Heart right ventricle (tissue), 16 donors: ENCODE data around the gene IL20. TPM values are rescaled to one million over a fixed set of nuclear protein-coding genes. Genes with fewer than 3 reads are reported as not detected.

Experiments
- ATAC-seq, 8 donors: fragments of 200-7000 bp; cut with Tn5 transposase; one replicate each; pipeline ENCODE4 v1.9.1; 2020; ENCODE audit warnings: mild to moderate bottlenecking in 8 of 8, moderate library complexity in 8 of 8, moderate number of reproducible peaks in 1 of 8
- DNase-seq, 2 donors: peaks; one replicate each; pipeline ENCODE4 v3.0.0-alpha.2; 2020
- H3K27ac ChIP-seq, 10 donors: fragments of 200-600 bp; sonication (generic) in 2 of 10; one replicate each; pipeline versions ENCODE4 v1.5.0 to v1.8.0; 2020 to 2022; ENCODE audit warnings: mild to moderate bottlenecking in 3 of 10
- H3K27me3 ChIP-seq, 7 donors: fragments of 200-600 bp; one replicate each; pipeline ENCODE4 v1.8.0; 2021 to 2022; ENCODE audit warnings: mild to moderate bottlenecking in 2 of 7
- H3K36me3 ChIP-seq, 9 donors: fragments of 200-600 bp; sonication (generic) in 1 of 9; one replicate each; pipeline versions ENCODE4 v1.5.0 to v1.8.0; 2020 to 2022; ENCODE audit warnings: mild to moderate bottlenecking in 2 of 9
- H3K4me1 ChIP-seq, 9 donors: fragments of 200-600 bp; sonication (generic) in 1 of 9; one replicate each; pipeline versions ENCODE4 v1.5.0 to v1.8.0; 2020 to 2022; ENCODE audit warnings: mild to moderate bottlenecking in 4 of 9
- H3K4me3 ChIP-seq, 10 donors: fragments of 200-600 bp; sonication (generic) in 2 of 10; one replicate each; pipeline versions ENCODE4 v1.5.0 to v1.8.0; 2020 to 2022; ENCODE audit warnings: mild to moderate bottlenecking in 7 of 10, moderate library complexity in 2 of 10
- H3K9me3 ChIP-seq, 11 donors: fragments of 200-600 bp in 10 of 11; sonication (generic) in 2 of 11; one replicate each; pipeline versions ENCODE4 v1.5.0 to v1.8.0; 2013 to 2022; ENCODE audit warnings: mild to moderate bottlenecking in 2 of 11, control low read depth in 1 of 11, moderate library complexity in 1 of 11
- WGBS, 2 donors: extraction: QIAGEN DNeasy Blood & Tissue Kit; methylation state at CpG; one replicate each; pipeline ENCODE4 v1.1.7; 2013; ENCODE audit warnings: inconsistent platforms in 1 of 2; 5-methylcytosine and 5-hydroxymethylcytosine counted together
- intact Hi-C, 10 donors: fragments of 100-400 bp; cut with DNase I; formaldehyde crosslinking; loops; one replicate each; pipeline versions ENCODE4 v1.11.1 to v1.14.2; 2022
- polyA plus RNA-seq, 2 donors: library from polyadenylated mRNA; stranded (reverse); fragments of 200-250 nt; gene quantifications; one replicate each; pipeline ENCODE4 v1.2.3, GENCODE V29; 2013
- total RNA-seq, 10 donors: library from RNA; stranded (reverse); fragmentation: NEBNext Ultra II Directional in 3 of 10; extraction: Animal tissue kit (Norgen Biotek cat#: 25700) in 3 of 10; gene quantifications; one replicate each; pipeline versions ENCODE4 v1.2.1 to v1.2.4, GENCODE V29; 2021 to 2023
- TF ChIP-seq, protein P1 (sequence below), 9 donors: fragments of 200-600 bp; sonication (generic) in 2 of 9; IDR thresholded peaks; one replicate each; pipeline versions ENCODE4 v1.5.0 to v1.8.0; 2021 to 2022; ENCODE audit warnings: antibody characterized with exemption in 9 of 9, mild to moderate bottlenecking in 5 of 9, moderate library complexity in 1 of 9
- donor health status: Arrhythmogenic right ventricular cardiomyopathy.
- donor health status: ischemic (EF 13 %, LVEDD 7.1; RV severe dilation, severe dysfunction).
- donor health status: healthy with polysubstance abuse.
- donor health status: DM: no; HTN: yes; CAD: no.
- donor health status: DM: no; HTN: no; CAD: no.
- donor health status: ischemic (EF 25% LVEDD 6.9; RV normal size, moderate dysfunction).
- donor health status: ischemic (EF 25% LVEDD 5.7; RV mildly dilated, moderate dysfunction).
- donor health status: healthy.
- donor health status: DM: yes; HTN: yes; CAD: no.
- donor health status: Ischemic cardiomyopathy.
- donor health status: ischemic (EF 35%, LVEDD 5.7; RV mildly dilated, moderate dysfunction).
- donor health status: nonischemic (EF 11% LVEDD 7.7; RV severe dilation, severe dysfunction).
- donor health status: DM: yes; HTN: yes; CAD: no.
- donor health status: PGD.
- donor health status: ischemic (EF 29% LVEDD 5.4; RV normal size, mild dysfunction).
- donor health status: nonischemic (EF 23%, LVEDD 6.1; RV moderate dilation, normal function).

Gene IL20
- total and polyA plus RNA-seq, 12 donors: not detected

DNA sequence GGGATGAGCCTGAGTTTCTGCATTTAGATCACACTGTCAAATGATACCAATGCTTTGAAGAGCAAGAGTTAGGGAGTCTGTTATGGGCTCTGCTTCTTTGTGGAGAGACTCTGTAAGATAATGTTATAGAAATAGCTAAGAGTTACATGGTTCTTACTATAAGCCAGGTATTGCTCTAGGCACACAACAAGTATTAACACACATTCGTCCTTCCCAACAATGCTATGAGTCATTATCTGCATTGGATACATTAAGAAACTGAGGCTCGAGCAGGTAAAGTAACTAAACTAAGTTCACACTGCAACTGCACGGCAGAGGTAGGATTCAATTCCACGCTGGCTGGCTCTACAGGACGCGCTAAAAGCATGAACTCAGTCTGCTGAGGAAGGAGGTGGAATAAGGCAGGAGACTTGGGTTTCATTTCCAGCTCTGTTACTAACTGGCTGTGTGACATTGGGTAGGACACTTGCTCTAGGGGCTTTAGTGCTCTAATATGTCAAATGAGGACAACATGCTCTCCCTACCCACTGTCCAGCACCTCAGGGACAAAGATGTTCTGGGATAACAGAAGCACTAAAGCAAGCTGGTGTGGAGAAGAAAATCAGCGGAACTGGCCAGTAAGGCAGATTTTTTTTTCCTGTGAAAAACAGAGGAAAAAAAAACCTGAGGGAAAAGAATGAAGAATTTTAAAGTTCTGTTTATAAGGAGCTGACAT, 23.7 kb upstream of the IL20 start:
- no peak for ATAC-seq
- H3K4me3 ChIP-seq: no peak overlapping the region
- no peaks in the 10 kb centered on the region for H3K9me3 ChIP-seq
- H3K4me1 ChIP-seq: peaks cover 0 to 8% (median 0%) of the 10 kb centered on the region in 9 donors
- H3K27me3 ChIP-seq: peaks cover 0 to 18% (median 8%) of the 10 kb centered on the region in 7 donors
- H3K36me3 ChIP-seq: no peaks in the 10 kb centered on the region
- no peak for DNase-seq
- TF ChIP-seq, protein P1, sequence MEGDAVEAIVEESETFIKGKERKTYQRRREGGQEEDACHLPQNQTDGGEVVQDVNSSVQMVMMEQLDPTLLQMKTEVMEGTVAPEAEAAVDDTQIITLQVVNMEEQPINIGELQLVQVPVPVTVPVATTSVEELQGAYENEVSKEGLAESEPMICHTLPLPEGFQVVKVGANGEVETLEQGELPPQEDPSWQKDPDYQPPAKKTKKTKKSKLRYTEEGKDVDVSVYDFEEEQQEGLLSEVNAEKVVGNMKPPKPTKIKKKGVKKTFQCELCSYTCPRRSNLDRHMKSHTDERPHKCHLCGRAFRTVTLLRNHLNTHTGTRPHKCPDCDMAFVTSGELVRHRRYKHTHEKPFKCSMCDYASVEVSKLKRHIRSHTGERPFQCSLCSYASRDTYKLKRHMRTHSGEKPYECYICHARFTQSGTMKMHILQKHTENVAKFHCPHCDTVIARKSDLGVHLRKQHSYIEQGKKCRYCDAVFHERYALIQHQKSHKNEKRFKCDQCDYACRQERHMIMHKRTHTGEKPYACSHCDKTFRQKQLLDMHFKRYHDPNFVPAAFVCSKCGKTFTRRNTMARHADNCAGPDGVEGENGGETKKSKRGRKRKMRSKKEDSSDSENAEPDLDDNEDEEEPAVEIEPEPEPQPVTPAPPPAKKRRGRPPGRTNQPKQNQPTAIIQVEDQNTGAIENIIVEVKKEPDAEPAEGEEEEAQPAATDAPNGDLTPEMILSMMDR (IDR thresholded peaks at IDR 0.05): no peak
- intact Hi-C loops: no loop called here
- no peak overlapping the region for H3K27ac ChIP-seq
- WGBS, 2 donors: 91 to 92% methylated on average over 7 of the region's 7 CpGs

- no peaks in the 10 kb centered on the region for H3K36me3 ChIP-seq
- H3K4me3 ChIP-seq: no peak overlapping the region
- H3K9me3 ChIP-seq: no peaks in the 10 kb centered on the region
- DNase-seq (no peak), ATAC-seq (no peak)
- peaks cover 0 to 11% (median 1%) of the 10 kb centered on the region in 7 donors for H3K27me3 ChIP-seq
- intact Hi-C loops: no loop called here
- H3K27ac ChIP-seq: no peak overlapping the region
- H3K4me1 ChIP-seq: peaks cover 0 to 8% (median 0%) of the 10 kb centered on the region in 9 donors
- TF ChIP-seq, protein P1 (IDR thresholded peaks at IDR 0.05): no peak
Observed at GRCh38 chr1:206842854-206843253, 22.6 kb upstream of the IL20 start.

GRCh38 chr1:206843626-206844025, 21.8 kb upstream of the IL20 start:
- no peak overlapping the region for H3K4me3 ChIP-seq
- H3K9me3 ChIP-seq: no peaks in the 10 kb centered on the region
- no peak overlapping the region for H3K27ac ChIP-seq
- intact Hi-C loops: no loop called here
- no peak for DNase-seq
- no peaks in the 10 kb centered on the region for H3K36me3 ChIP-seq
- H3K27me3 ChIP-seq: peaks cover 0 to 5% (median 0%) of the 10 kb centered on the region in 7 donors
- H3K4me1 ChIP-seq: peaks cover 0 to 8% (median 0%) of the 10 kb centered on the region in 9 donors
- 95 to 100% methylated on average over 4 of the region's 4 CpGs for whole genome bisulfite sequencing, 2 donors
- no peak for ATAC-seq
- TF ChIP-seq, protein P1 (IDR thresholded peaks at IDR 0.05): no peak

- intact Hi-C loops: no loop called here
- no peaks in the 10 kb centered on the region for H3K36me3 ChIP-seq
- TF ChIP-seq, protein P1 (IDR thresholded peaks at IDR 0.05): no peak
- H3K4me3 ChIP-seq: no peak overlapping the region
- DNase-seq (no peak), ATAC-seq (no peak)
- H3K4me1 ChIP-seq: no peaks in the 10 kb centered on the region
- no peak overlapping the region for H3K27ac ChIP-seq
- H3K27me3 ChIP-seq: no peaks in the 10 kb centered on the region
- no peaks in the 10 kb centered on the region for H3K9me3 ChIP-seq
Observed at GRCh38 chr1:206846487-206846886, 18.9 kb upstream of the IL20 start.
